ENCODE data around the gene TMEM100.

TMEM100 gene

GRCh38 chr17:55740511-55741355 is 18.1 kb upstream of the TMEM100 start:
- H3K4me3 ChIP-seq (ENCODE audit: low read length) = no peak overlapping the region
- H3K27me3 ChIP-seq (ENCODE audit: control insufficient read depth, insufficient read depth, low read length) = no peaks in the 10 kb centered on the region
- no peak overlapping the region for H3K9ac ChIP-seq (ENCODE audit: low read length)
- H3K36me3 ChIP-seq (ENCODE audit: control insufficient read depth, insufficient read depth, low read length) = no peaks in the 10 kb centered on the region
- no peak overlapping the region for H3K27ac ChIP-seq (ENCODE audit: low read depth, low read length)
- H3K4me1 ChIP-seq (ENCODE audit: control insufficient read depth, insufficient read depth, low read length) = no peaks in the 10 kb centered on the region

GRCh38 chr17:55737976-55738501 is 15.4 kb upstream of the TMEM100 start:
- Histone ChIP-seq H3K4me1 (ENCODE audit: control insufficient read depth, insufficient read depth, low read length) (peaks cover 6% of the 10 kb centered on the region), H3K27me3 (ENCODE audit: control insufficient read depth, insufficient read depth, low read length) (no peaks in the 10 kb centered on the region), H3K4me3 (ENCODE audit: low read length) (no peak overlapping the region), H3K27ac (ENCODE audit: low read depth, low read length) (no peak overlapping the region), H3K36me3 (ENCODE audit: control insufficient read depth, insufficient read depth, low read length) (no peaks in the 10 kb centered on the region), H3K9ac (ENCODE audit: low read length) (no peak overlapping the region)

- no peaks in the 10 kb centered on the region for H3K27me3 ChIP-seq (ENCODE audit: control insufficient read depth, insufficient read depth, low read length)
These were observed 13.2 kb upstream of the TMEM100 start for GRCh38 chr17:55735731-55736405.

GRCh38 chr17:55734128-55734781 is 11.6 kb upstream of the TMEM100 start:
- Histone ChIP-seq H3K4me1 (ENCODE audit: control insufficient read depth, insufficient read depth, low read length) (peaks cover 28% of the 10 kb centered on the region), H3K4me3 (ENCODE audit: low read length) (no peak overlapping the region), H3K27ac (ENCODE audit: low read depth, low read length) (no peak overlapping the region), H3K36me3 (ENCODE audit: control insufficient read depth, insufficient read depth, low read length) (no peaks in the 10 kb centered on the region), H3K9ac (ENCODE audit: low read length) (peak overlapping the region; percentile 17), H3K27me3 (ENCODE audit: control insufficient read depth, insufficient read depth, low read length) (no peaks in the 10 kb centered on the region)

More at GRCh38 chr17:55735731-55736405, 13.2 kb upstream of the TMEM100 start:
- H3K9ac ChIP-seq (ENCODE audit: low read length) = no peak overlapping the region
- H3K4me3 ChIP-seq (ENCODE audit: low read length) = no peak overlapping the region
- no peaks in the 10 kb centered on the region for H3K36me3 ChIP-seq (ENCODE audit: control insufficient read depth, insufficient read depth, low read length)
- peaks cover 26% of the 10 kb centered on the region for H3K4me1 ChIP-seq (ENCODE audit: control insufficient read depth, insufficient read depth, low read length)
- no peak overlapping the region for H3K27ac ChIP-seq (ENCODE audit: low read depth, low read length)

DNA sequence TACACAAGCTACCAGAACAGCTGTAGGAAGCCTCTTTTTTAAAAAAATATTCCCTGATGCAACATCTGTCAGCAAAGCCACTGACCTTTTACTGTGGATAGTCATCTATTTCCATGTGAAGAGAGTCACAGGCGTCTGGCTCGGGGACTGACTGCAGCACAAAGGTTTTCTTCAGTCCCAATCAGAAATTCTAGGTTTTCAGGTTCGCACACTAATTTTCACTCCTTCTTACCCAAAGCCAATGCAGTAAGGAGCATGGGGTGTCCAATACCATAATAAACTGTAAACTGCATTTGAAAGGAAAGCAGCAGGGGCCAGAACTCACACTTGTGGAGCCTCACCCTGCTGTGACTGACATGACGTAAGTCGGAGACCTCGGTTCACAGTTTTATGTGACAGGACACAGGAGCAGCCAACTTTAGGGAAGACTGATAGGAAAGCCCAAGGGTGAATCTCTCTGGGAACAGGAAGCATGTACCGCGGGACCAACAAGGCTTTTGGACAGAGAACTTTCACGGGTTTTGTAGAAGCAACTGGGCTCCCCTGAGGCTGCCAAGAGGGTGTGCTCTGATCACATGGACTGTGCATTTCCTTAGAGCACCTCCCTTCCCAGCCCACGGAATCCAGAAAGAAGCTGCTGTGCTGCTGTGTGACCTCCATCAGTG is 9.1 kb upstream of the TMEM100 start:
- Histone ChIP-seq H3K4me3 (ENCODE audit: low read length) (peak overlapping the region; percentile 3), H3K27me3 (ENCODE audit: control insufficient read depth, insufficient read depth, low read length) (no peaks in the 10 kb centered on the region), H3K4me1 (ENCODE audit: control insufficient read depth, insufficient read depth, low read length) (peaks cover 28% of the 10 kb centered on the region), H3K27ac (ENCODE audit: low read depth, low read length) (peak overlapping the region; percentile 59), H3K9ac (ENCODE audit: low read length) (no peak overlapping the region), H3K36me3 (ENCODE audit: control insufficient read depth, insufficient read depth, low read length) (no peaks in the 10 kb centered on the region)

- Histone ChIP-seq H3K27ac (ENCODE audit: low read depth, low read length) (peak overlapping the region; percentile 59), H3K4me1 (ENCODE audit: control insufficient read depth, insufficient read depth, low read length) (peaks cover 31% of the 10 kb centered on the region), H3K36me3 (ENCODE audit: control insufficient read depth, insufficient read depth, low read length) (no peaks in the 10 kb centered on the region), H3K9ac (ENCODE audit: low read length) (no peak overlapping the region), H3K27me3 (ENCODE audit: control insufficient read depth, insufficient read depth, low read length) (no peaks in the 10 kb centered on the region), H3K4me3 (ENCODE audit: low read length) (no peak overlapping the region)
These were observed 8.1 kb upstream of the TMEM100 start for GRCh38 chr17:55730808-55731207.

- Histone ChIP-seq H3K4me3 (ENCODE audit: low read length) (no peak overlapping the region), H3K27ac (ENCODE audit: low read depth, low read length) (peak overlapping the region; percentile 59), H3K9ac (ENCODE audit: low read length) (no peak overlapping the region), H3K36me3 (ENCODE audit: control insufficient read depth, insufficient read depth, low read length) (no peaks in the 10 kb centered on the region), H3K4me1 (ENCODE audit: control insufficient read depth, insufficient read depth, low read length) (peaks cover 31% of the 10 kb centered on the region), H3K27me3 (ENCODE audit: control insufficient read depth, insufficient read depth, low read length) (no peaks in the 10 kb centered on the region)
These were observed 7.7 kb upstream of the TMEM100 start for GRCh38 chr17:55730380-55730779.

GRCh38 chr17:55729484-55729883 is 6.8 kb upstream of the TMEM100 start:
- H3K27ac ChIP-seq (ENCODE audit: low read depth, low read length) = peak overlapping the region; percentile 8
- H3K27me3 ChIP-seq (ENCODE audit: control insufficient read depth, insufficient read depth, low read length) = no peaks in the 10 kb centered on the region
- no peaks in the 10 kb centered on the region for H3K36me3 ChIP-seq (ENCODE audit: control insufficient read depth, insufficient read depth, low read length)
- H3K9ac ChIP-seq (ENCODE audit: low read length) = no peak overlapping the region
- H3K4me1 ChIP-seq (ENCODE audit: control insufficient read depth, insufficient read depth, low read length) = peaks cover 31% of the 10 kb centered on the region
- no peak overlapping the region for H3K4me3 ChIP-seq (ENCODE audit: low read length)

- H3K4me1 ChIP-seq (ENCODE audit: control insufficient read depth, insufficient read depth, low read length) = peaks cover 27% of the 10 kb centered on the region
- H3K27ac ChIP-seq (ENCODE audit: low read depth, low read length) = peak overlapping the region; percentile 41
- H3K36me3 ChIP-seq (ENCODE audit: control insufficient read depth, insufficient read depth, low read length) = no peaks in the 10 kb centered on the region
- H3K4me3 ChIP-seq (ENCODE audit: low read length) = no peak overlapping the region
- no peaks in the 10 kb centered on the region for H3K27me3 ChIP-seq (ENCODE audit: control insufficient read depth, insufficient read depth, low read length)
- no peak overlapping the region for H3K9ac ChIP-seq (ENCODE audit: low read length)
These were observed 6.2 kb upstream of the TMEM100 start for GRCh38 chr17:55728833-55729232.

GRCh38 chr17:55728361-55728760 is 5.7 kb upstream of the TMEM100 start:
- H3K4me1 ChIP-seq (ENCODE audit: control insufficient read depth, insufficient read depth, low read length) = peaks cover 28% of the 10 kb centered on the region
- H3K4me3 ChIP-seq (ENCODE audit: low read length) = no peak overlapping the region
- H3K27me3 ChIP-seq (ENCODE audit: control insufficient read depth, insufficient read depth, low read length) = no peaks in the 10 kb centered on the region
- H3K9ac ChIP-seq (ENCODE audit: low read length) = no peak overlapping the region
- no peaks in the 10 kb centered on the region for H3K36me3 ChIP-seq (ENCODE audit: control insufficient read depth, insufficient read depth, low read length)
- peak overlapping the region; percentile 32 for H3K27ac ChIP-seq (ENCODE audit: low read depth, low read length)

DNA sequence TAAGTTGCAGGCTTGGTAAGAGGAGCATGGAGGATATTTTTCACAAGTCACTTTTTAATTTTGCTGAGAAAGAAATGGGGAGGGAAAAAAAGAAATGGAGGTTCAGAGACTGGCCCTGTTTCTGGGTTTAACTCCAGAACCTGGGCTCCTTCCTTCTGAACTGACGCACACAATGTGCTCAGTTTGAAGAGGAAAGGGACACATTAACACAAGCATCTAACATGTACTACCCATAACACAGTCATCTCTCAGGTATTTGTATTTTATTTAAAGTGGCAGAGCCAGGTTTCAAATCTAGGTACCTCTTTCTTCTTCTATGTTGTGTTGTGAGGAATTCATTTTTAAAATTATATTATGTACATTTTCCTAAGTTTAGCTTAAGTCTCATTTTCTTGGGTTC is 5.3 kb upstream of the TMEM100 start:
- Histone ChIP-seq H3K36me3 (ENCODE audit: control insufficient read depth, insufficient read depth, low read length) (no peaks in the 10 kb centered on the region), H3K4me3 (ENCODE audit: low read length) (no peak overlapping the region), H3K27me3 (ENCODE audit: control insufficient read depth, insufficient read depth, low read length) (no peaks in the 10 kb centered on the region), H3K9ac (ENCODE audit: low read length) (no peak overlapping the region), H3K4me1 (ENCODE audit: control insufficient read depth, insufficient read depth, low read length) (peaks cover 30% of the 10 kb centered on the region), H3K27ac (ENCODE audit: low read depth, low read length) (no peak overlapping the region)

- Histone ChIP-seq H3K9ac (ENCODE audit: low read length) (no peak overlapping the region), H3K36me3 (ENCODE audit: control insufficient read depth, insufficient read depth, low read length) (no peaks in the 10 kb centered on the region), H3K4me1 (ENCODE audit: control insufficient read depth, insufficient read depth, low read length) (peaks cover 25% of the 10 kb centered on the region), H3K27ac (ENCODE audit: low read depth, low read length) (peak overlapping the region; percentile 30), H3K4me3 (ENCODE audit: low read length) (no peak overlapping the region), H3K27me3 (ENCODE audit: control insufficient read depth, insufficient read depth, low read length) (no peaks in the 10 kb centered on the region)
These were observed 4.6 kb upstream of the TMEM100 start for GRCh38 chr17:55727275-55727674.

Measured in rectal smooth muscle tissue (tissue), 1 donor.